SK-N-SH (cell line): Measurements from ENCODE around the gene TGFBR3.

Experiments used
- CHD2 ChIP-seq: fragments of 150-350 bp; IDR thresholded peaks from 2 replicates; pipeline ENCODE4 v1.6.1; 2018; ENCODE audit warnings: low read length; ENCODE audit not compliant: partially characterized antibody
- EP300 ChIP-seq, 2 experiments: IDR thresholded peaks; 2 replicates each; pipeline versions ENCODE4 v1.4.0 to v1.6.1; 2012; ENCODE audit warnings: borderline replicate concordance in 1 of 2, low read depth in 1 of 2, low read length in 1 of 2
- EZH2phosphoT487 ChIP-seq: fragments of 200-600 bp; sonication (generic); IDR thresholded peaks from 2 replicates; pipeline ENCODE4 v1.6.1; 2017; ENCODE audit warnings: low read depth, mixed run types, mild to moderate bottlenecking, antibody characterized with exemption, moderate library complexity, borderline replicate concordance
- FOXM1 ChIP-seq: IDR thresholded peaks from 2 replicates; pipeline ENCODE4 v1.4.0; 2012; ENCODE audit warnings: low read depth, mild to moderate bottlenecking
- JUND ChIP-seq: IDR thresholded peaks from 2 replicates; pipeline ENCODE4 v1.4.0; 2012
- MXI1 ChIP-seq: IDR thresholded peaks from 2 replicates; pipeline ENCODE4 v1.6.1; 2012; ENCODE audit warnings: mild to moderate bottlenecking, low read depth, low read length, improper control_type of control experiment
- NFIC ChIP-seq: IDR thresholded peaks from 2 replicates; pipeline ENCODE4 v1.4.0; 2012; ENCODE audit warnings: borderline replicate concordance
- NRF1 ChIP-seq: IDR thresholded peaks from 2 replicates; pipeline ENCODE4 v1.6.1; 2012; ENCODE audit warnings: low read depth, mild to moderate bottlenecking, low read length
- RAD21 ChIP-seq: IDR thresholded peaks from 2 replicates; pipeline ENCODE4 v1.6.1; 2012; ENCODE audit warnings: mild to moderate bottlenecking, low read length
- YY1 ChIP-seq: IDR thresholded peaks from 2 replicates; pipeline ENCODE4 v1.4.0; 2012; ENCODE audit warnings: low read depth, mild to moderate bottlenecking
- TF ChIP-seq, protein P1 (sequence below): fragments of 200-600 bp; sonication (generic); IDR thresholded peaks from 2 replicates; pipeline ENCODE4 v1.6.1; 2017; ENCODE audit warnings: antibody characterized with exemption, mild to moderate bottlenecking, moderate library complexity
- TF ChIP-seq, protein P2 (sequence below): IDR thresholded peaks from 2 replicates; pipeline ENCODE4 v1.4.0; 2012; ENCODE audit warnings: low read depth
- TF ChIP-seq, protein P3 (sequence below): fragments of 150-350 bp; IDR thresholded peaks from 2 replicates; pipeline ENCODE4 v1.6.1; 2017; ENCODE audit warnings: antibody characterized with exemption, low read length, low read depth, borderline replicate concordance

DNA sequence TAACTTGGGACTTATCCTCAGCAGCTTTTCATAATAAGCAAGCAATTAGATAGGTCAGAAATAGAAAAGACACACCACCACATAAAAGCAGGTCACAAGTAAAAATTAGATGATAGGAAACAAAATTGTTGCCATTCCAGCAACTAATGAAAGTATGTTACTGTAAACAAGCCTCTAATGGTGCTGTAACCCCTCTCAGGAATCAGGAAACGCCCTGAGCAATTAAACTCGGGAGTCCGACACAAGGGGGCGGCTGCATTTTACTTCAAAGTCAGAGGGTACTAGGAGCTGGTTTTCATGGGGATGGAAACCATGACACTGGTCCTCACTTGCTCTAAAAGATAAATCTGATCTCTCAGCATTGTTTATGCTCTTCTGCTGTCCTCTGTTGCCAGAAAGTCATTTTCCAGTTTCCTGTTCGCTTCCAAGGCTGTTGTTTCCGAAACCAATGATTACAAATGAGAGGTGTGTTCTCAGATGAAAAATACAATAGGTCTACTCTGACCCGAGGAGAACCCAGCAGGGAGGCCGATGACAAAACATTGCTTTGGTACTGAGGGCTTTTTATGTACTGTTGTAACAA is 93.4 kb downstream of the TGFBR3 start:
- TF ChIP-seq, protein P1, sequence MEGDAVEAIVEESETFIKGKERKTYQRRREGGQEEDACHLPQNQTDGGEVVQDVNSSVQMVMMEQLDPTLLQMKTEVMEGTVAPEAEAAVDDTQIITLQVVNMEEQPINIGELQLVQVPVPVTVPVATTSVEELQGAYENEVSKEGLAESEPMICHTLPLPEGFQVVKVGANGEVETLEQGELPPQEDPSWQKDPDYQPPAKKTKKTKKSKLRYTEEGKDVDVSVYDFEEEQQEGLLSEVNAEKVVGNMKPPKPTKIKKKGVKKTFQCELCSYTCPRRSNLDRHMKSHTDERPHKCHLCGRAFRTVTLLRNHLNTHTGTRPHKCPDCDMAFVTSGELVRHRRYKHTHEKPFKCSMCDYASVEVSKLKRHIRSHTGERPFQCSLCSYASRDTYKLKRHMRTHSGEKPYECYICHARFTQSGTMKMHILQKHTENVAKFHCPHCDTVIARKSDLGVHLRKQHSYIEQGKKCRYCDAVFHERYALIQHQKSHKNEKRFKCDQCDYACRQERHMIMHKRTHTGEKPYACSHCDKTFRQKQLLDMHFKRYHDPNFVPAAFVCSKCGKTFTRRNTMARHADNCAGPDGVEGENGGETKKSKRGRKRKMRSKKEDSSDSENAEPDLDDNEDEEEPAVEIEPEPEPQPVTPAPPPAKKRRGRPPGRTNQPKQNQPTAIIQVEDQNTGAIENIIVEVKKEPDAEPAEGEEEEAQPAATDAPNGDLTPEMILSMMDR = no peak
- no peak for TF ChIP-seq RAD21
- TF ChIP-seq, protein P2, sequence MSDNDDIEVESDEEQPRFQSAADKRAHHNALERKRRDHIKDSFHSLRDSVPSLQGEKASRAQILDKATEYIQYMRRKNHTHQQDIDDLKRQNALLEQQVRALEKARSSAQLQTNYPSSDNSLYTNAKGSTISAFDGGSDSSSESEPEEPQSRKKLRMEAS = no peak
- no peak for TF ChIP-seq YY1
- TF ChIP-seq FOXM1 = no peak
- TF ChIP-seq NRF1 = no peak
- TF ChIP-seq NFIC = no peak
- TF ChIP-seq, protein P3, sequence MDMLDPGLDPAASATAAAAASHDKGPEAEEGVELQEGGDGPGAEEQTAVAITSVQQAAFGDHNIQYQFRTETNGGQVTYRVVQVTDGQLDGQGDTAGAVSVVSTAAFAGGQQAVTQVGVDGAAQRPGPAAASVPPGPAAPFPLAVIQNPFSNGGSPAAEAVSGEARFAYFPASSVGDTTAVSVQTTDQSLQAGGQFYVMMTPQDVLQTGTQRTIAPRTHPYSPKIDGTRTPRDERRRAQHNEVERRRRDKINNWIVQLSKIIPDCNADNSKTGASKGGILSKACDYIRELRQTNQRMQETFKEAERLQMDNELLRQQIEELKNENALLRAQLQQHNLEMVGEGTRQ = no peak
- no peak for TF ChIP-seq EZH2phosphoT487
- TF ChIP-seq EP300 (IDR thresholded peaks at IDR 0.05; ENCODE audit: borderline replicate concordance in 1 of 2, low read depth in 1 of 2, low read length in 1 of 2) = no peak
- TF ChIP-seq CHD2 = no peak
- TF ChIP-seq MXI1 = no peak
- no peak for TF ChIP-seq JUND
